ENCODE data around the gene STIM1. TPM values are rescaled to one million over a fixed set of nuclear protein-coding genes. Genes with fewer than 3 reads are reported as not detected.
"Not testable (repeated sequence)": the region's sequence is repeated elsewhere in the genome, so short reads cannot be mapped to it uniquely, and the experiment has no call there.

STIM1 gene
- polyA plus RNA-seq, 1 donor from 2014 or later, result 22.1 TPM

GRCh38 chr11:4044976-4045646 lies 189.6 kb downstream of the STIM1 start:
- peaks cover 3% of the 10 kb centered on the region for H3K36me3 Mint-ChIP-seq
- H3K27me3 Mint-ChIP-seq, result no peaks in the 10 kb centered on the region
- H3K4me1 Mint-ChIP-seq, result peaks cover 2 to 26% (median 10%) of the 10 kb centered on the region in 3 donors
- no peaks in the 10 kb centered on the region for H3K9me3 Mint-ChIP-seq
- peak overlapping the region in 1 of 3 donors; percentile 10 for H3K27ac Mint-ChIP-seq
- H3K4me3 Mint-ChIP-seq, result no peak overlapping the region

- H3K4me3 Mint-ChIP-seq, result no peak overlapping the region
- peaks cover 4 to 10% (median 7%) of the 10 kb centered on the region in 3 donors for H3K4me1 Mint-ChIP-seq
- no peaks in the 10 kb centered on the region for H3K9me3 Mint-ChIP-seq
- peaks cover 10% of the 10 kb centered on the region for H3K36me3 Mint-ChIP-seq
- no peaks in the 10 kb centered on the region for H3K27me3 Mint-ChIP-seq
- H3K27ac Mint-ChIP-seq, result no peak overlapping the region
Measured at GRCh38 chr11:4048340-4048739, 192.9 kb downstream of the STIM1 start.

- H3K27ac Mint-ChIP-seq, result no peak overlapping the region
Measured at GRCh38 chr11:4049006-4049405, 193.5 kb downstream of the STIM1 start.

GRCh38 chr11:4050138-4050537 lies 194.7 kb downstream of the STIM1 start:
- Mint-ChIP-seq H3K4me3 (no peak overlapping the region), H3K27me3 (no peaks in the 10 kb centered on the region)

More at GRCh38 chr11:4049006-4049405, 193.5 kb downstream of the STIM1 start:
- Mint-ChIP-seq H3K9me3 (no peaks in the 10 kb centered on the region), H3K4me3 (no peak overlapping the region), H3K27me3 (no peaks in the 10 kb centered on the region), H3K36me3 (peaks cover 10% of the 10 kb centered on the region), H3K4me1 (peaks cover 4 to 10% (median 6%) of the 10 kb centered on the region in 3 donors)

GRCh38 chr11:4053200-4053599 lies 197.7 kb downstream of the STIM1 start:
- not testable (repeated sequence) for H3K4me3 Mint-ChIP-seq, H3K27me3 Mint-ChIP-seq, H3K9me3 Mint-ChIP-seq, H3K27ac Mint-ChIP-seq
- Mint-ChIP-seq H3K4me1 (peaks cover 18 to 25% (median 23%) of the 10 kb centered on the region in 3 donors), H3K36me3 (peaks cover 17% of the 10 kb centered on the region)

More at GRCh38 chr11:4050138-4050537, 194.7 kb downstream of the STIM1 start:
- peaks cover 4 to 13% (median 6%) of the 10 kb centered on the region in 3 donors for H3K4me1 Mint-ChIP-seq
- no peak overlapping the region for H3K27ac Mint-ChIP-seq
- H3K36me3 Mint-ChIP-seq, result peaks cover 10% of the 10 kb centered on the region
- H3K9me3 Mint-ChIP-seq, result no peaks in the 10 kb centered on the region

DNA sequence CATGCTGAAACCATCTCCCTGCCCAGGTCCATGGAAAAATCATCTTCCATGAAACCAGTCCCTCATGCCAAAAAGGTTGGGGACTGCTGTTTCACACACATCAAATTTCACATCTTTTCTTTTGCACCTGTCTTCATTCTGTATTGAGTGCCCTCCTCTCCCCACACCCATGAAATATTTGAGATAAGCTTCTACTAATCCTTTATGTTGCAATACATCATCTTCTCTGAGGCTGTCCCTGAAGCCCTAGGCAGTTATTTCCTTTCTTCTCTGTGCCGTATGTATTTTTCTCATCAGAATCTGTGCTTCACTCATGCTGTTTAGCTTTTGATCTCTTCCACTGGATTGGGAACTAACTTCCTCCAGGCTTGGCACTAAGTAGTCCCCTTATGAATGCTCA lies 199.2 kb downstream of the STIM1 start:
- peaks cover 24 to 30% (median 26%) of the 10 kb centered on the region in 3 donors for H3K4me1 Mint-ChIP-seq
- H3K27ac Mint-ChIP-seq, result no peak overlapping the region
- peaks cover 19% of the 10 kb centered on the region for H3K36me3 Mint-ChIP-seq
- H3K27me3 Mint-ChIP-seq, result no peaks in the 10 kb centered on the region
- no peak overlapping the region for H3K4me3 Mint-ChIP-seq
- H3K9me3 Mint-ChIP-seq, result no peaks in the 10 kb centered on the region

GRCh38 chr11:4059424-4059823 lies 204.0 kb downstream of the STIM1 start:
- peak overlapping the region in 1 of 3 donors; percentile 39 for H3K27ac Mint-ChIP-seq
- peaks cover 15% of the 10 kb centered on the region for H3K36me3 Mint-ChIP-seq
- no peaks in the 10 kb centered on the region for H3K27me3 Mint-ChIP-seq
- H3K9me3 Mint-ChIP-seq, result no peaks in the 10 kb centered on the region
- H3K4me3 Mint-ChIP-seq, result no peak overlapping the region
- H3K4me1 Mint-ChIP-seq, result peaks cover 20 to 24% (median 23%) of the 10 kb centered on the region in 3 donors

GRCh38 chr11:4060182-4060923 lies 204.9 kb downstream of the STIM1 start:
- no peaks in the 10 kb centered on the region for H3K27me3 Mint-ChIP-seq
- peaks cover 20 to 21% (median 21%) of the 10 kb centered on the region in 3 donors for H3K4me1 Mint-ChIP-seq
- no peak overlapping the region for H3K4me3 Mint-ChIP-seq
- H3K27ac Mint-ChIP-seq, result peak overlapping the region in 1 of 3 donors; percentile 27
- peaks cover 15% of the 10 kb centered on the region for H3K36me3 Mint-ChIP-seq
- H3K9me3 Mint-ChIP-seq, result no peaks in the 10 kb centered on the region

DNA sequence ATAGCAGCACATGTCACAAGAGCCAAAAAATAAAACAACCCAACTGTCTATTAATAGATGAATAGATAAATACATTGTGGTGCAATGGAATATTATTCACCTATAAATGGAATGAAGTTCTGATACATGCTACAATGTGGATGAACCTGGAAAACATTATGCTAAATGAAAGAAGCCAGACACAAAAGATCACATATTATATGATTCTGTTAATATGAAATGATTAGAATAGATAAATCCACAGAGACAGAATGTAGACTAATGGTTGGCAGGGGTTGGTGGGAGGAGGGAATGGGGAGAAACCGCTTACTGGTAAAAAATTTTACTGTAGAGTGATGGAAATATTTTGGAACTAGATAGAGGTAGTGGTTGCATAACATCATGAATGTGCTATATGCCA lies 206.2 kb downstream of the STIM1 start:
- Mint-ChIP-seq H3K27me3 (no peaks in the 10 kb centered on the region), H3K36me3 (peaks cover 8% of the 10 kb centered on the region), H3K27ac (no peak overlapping the region), H3K9me3 (no peaks in the 10 kb centered on the region), H3K4me3 (no peak overlapping the region), H3K4me1 (peaks cover 23 to 29% (median 24%) of the 10 kb centered on the region in 3 donors)

- peaks cover 13 to 20% (median 16%) of the 10 kb centered on the region in 3 donors for H3K4me1 Mint-ChIP-seq
- H3K27me3 Mint-ChIP-seq, result no peaks in the 10 kb centered on the region
- H3K9me3 Mint-ChIP-seq, result no peaks in the 10 kb centered on the region
- H3K27ac Mint-ChIP-seq, result peak overlapping the region in 1 of 3 donors; percentile 41
- peaks cover 9% of the 10 kb centered on the region for H3K36me3 Mint-ChIP-seq
- no peak overlapping the region for H3K4me3 Mint-ChIP-seq
Measured at GRCh38 chr11:4063348-4063747, 207.9 kb downstream of the STIM1 start.

DNA sequence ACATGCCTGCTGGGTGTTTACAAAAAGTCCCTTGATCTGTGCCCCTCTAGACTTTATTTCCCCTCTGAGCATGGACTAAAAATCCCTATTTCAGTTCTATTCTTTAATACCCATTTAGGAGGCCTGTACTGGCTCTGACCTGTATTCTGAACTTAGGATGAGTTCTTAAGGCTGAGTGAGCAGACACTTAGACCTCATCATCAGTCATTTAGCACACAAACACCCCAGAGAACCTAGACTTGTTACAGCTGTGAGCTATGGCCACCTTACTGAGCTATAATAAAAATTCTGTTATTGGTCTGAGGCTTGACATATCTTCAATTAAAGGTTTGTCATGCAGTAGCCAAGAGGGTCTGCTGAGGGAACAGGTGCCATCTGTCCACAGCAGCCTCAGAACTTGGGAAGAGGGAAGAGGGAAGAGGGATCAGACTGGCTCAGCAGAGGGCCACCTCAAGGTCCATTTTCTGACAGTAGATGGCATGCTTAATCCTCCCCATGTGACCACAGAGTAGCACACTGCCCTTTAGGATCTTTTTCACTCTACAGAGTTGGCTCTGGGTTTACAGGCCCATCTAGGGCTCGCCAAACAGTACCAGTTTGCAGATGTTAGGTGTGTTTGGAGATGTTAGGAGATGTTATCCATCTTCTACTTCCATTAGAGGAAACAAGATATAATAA lies 209.0 kb downstream of the STIM1 start:
- Mint-ChIP-seq H3K4me1 (peaks cover 9 to 20% (median 18%) of the 10 kb centered on the region in 3 donors), H3K27ac (peak overlapping the region in 2 of 3 donors; percentile 1 to 41), H3K27me3 (no peaks in the 10 kb centered on the region), H3K4me3 (no peak overlapping the region), H3K9me3 (no peaks in the 10 kb centered on the region), H3K36me3 (peaks cover 8% of the 10 kb centered on the region)

DNA sequence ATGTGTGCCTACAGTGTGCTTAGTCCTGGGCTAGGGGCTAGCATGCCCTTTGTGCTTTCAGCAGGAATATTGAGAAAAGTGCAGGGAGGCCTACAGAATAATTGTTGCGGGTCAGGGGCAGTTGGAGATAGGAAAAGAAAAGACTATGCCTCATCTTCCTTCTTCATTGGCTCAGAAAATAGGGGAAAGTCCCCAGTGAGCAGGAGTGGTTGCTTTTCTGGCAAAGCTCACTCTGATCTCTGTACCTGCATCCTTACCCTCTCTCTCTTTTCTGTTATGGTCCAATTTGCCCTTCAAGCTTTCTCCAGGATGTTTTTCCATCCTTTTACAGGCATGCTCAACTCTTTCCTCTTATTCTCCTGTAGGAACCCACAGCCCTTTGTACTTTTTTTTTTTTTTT lies 209.6 kb downstream of the STIM1 start:
- H3K9me3 Mint-ChIP-seq, result no peaks in the 10 kb centered on the region
- peaks cover 8% of the 10 kb centered on the region for H3K36me3 Mint-ChIP-seq
- H3K27ac Mint-ChIP-seq, result peak overlapping the region in 1 of 3 donors; percentile 9
- peaks cover 9 to 22% (median 19%) of the 10 kb centered on the region in 3 donors for H3K4me1 Mint-ChIP-seq
- H3K27me3 Mint-ChIP-seq, result no peaks in the 10 kb centered on the region
- H3K4me3 Mint-ChIP-seq, result no peak overlapping the region

- Mint-ChIP-seq H3K4me1 (peaks cover 9 to 22% (median 19%) of the 10 kb centered on the region in 3 donors), H3K27ac (peak overlapping the region; percentile 0 to 61 (median 9)), H3K4me3 (no peak overlapping the region), H3K36me3 (peaks cover 9% of the 10 kb centered on the region), H3K9me3 (no peaks in the 10 kb centered on the region), H3K27me3 (no peaks in the 10 kb centered on the region)
Measured at GRCh38 chr11:4065601-4066377, 210.3 kb downstream of the STIM1 start.

GRCh38 chr11:4066910-4067309 lies 211.4 kb downstream of the STIM1 start:
- Mint-ChIP-seq H3K36me3 (peaks cover 6% of the 10 kb centered on the region), H3K27ac (peak overlapping the region; percentile 0 to 14 (median 1)), H3K4me1 (peaks cover 11 to 23% (median 19%) of the 10 kb centered on the region in 3 donors), H3K4me3 (peak overlapping the region in 1 of 4 donors; percentile 1), H3K27me3 (no peaks in the 10 kb centered on the region), H3K9me3 (no peaks in the 10 kb centered on the region)
